ENCODE measurements around the gene TCEAL4. TPM values are rescaled to one million over a fixed set of nuclear protein-coding genes. Genes with fewer than 3 reads are reported as not detected.

Gene TCEAL4
- total RNA-seq, 1 donor from 2014 or later, result 43.1 TPM

Other genes with a start within 250 kb of the TCEAL4 start
- 97.0 TPM for gene TCEAL9, start 229.0 kb upstream of the TCEAL4 start, total RNA-seq
- 146 TPM for gene BEX3, start 209.0 kb upstream of the TCEAL4 start, total RNA-seq
- 0.31 TPM for gene RAB40A, start 66.0 kb upstream of the TCEAL4 start, total RNA-seq
- 5.8 TPM for gene TCEAL3, start 22.4 kb downstream of the TCEAL4 start, total RNA-seq
- 44.8 TPM for gene TCEAL1, start 43.5 kb downstream of the TCEAL4 start, total RNA-seq
- 311 TPM for gene MORF4L2, start 101.2 kb downstream of the TCEAL4 start, total RNA-seq
- not detected for gene TMEM31, start 125.4 kb downstream of the TCEAL4 start, total RNA-seq
- gene PLP1, start 191.3 kb downstream of the TCEAL4 start, total RNA-seq, result 84.1 TPM
- 36.2 TPM for gene RAB9B, start 246.7 kb downstream of the TCEAL4 start, total RNA-seq